ENCODE data around the gene ZNF628.

DNA sequence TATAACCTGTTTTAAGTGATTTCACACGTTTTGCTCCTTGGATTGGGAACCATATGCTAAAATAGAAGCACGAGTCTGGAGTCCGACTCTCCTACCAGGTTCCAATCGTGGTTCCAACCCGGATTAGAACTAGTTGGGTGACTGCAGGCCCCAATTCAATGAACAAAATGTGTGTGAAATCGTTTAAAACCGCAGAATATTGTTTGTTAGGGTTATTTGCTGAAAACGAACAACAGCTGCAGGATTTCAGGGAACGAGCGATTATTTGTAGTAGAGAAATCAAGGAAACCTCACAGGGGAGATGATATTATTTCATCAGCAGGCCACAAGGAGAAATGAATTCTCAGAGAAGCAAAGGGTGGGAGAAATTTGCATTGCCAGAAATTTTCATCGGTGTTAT, 28.6 kb downstream of the ZNF628 start:
- TF ChIP-seq, protein P1, sequence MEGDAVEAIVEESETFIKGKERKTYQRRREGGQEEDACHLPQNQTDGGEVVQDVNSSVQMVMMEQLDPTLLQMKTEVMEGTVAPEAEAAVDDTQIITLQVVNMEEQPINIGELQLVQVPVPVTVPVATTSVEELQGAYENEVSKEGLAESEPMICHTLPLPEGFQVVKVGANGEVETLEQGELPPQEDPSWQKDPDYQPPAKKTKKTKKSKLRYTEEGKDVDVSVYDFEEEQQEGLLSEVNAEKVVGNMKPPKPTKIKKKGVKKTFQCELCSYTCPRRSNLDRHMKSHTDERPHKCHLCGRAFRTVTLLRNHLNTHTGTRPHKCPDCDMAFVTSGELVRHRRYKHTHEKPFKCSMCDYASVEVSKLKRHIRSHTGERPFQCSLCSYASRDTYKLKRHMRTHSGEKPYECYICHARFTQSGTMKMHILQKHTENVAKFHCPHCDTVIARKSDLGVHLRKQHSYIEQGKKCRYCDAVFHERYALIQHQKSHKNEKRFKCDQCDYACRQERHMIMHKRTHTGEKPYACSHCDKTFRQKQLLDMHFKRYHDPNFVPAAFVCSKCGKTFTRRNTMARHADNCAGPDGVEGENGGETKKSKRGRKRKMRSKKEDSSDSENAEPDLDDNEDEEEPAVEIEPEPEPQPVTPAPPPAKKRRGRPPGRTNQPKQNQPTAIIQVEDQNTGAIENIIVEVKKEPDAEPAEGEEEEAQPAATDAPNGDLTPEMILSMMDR (conservative IDR thresholded peaks at IDR 0.05 in 1 of 2, IDR thresholded peaks at IDR 0.05 in 1 of 2; ENCODE audit: extremely low read depth in 1 of 2, insufficient read depth in 1 of 2, low read depth in 1 of 2, low read length in 2 of 2): no peak
- TF ChIP-seq EZH2 (IDR thresholded peaks at IDR 0.05; ENCODE audit: borderline replicate concordance, low read length): no peak
